HL-60 (cell line): ENCODE data around the gene SHISAL2B.
A peak's percentile ranks its signal among the peaks of the same experiment; 100 is the strongest.

Source experiments
- DNase-seq, 2 experiments: peaks; one replicate each; pipeline ENCODE4 v3.0.0-alpha.2; 2010 to 2020; ENCODE audit warnings: low read depth in 1 of 2, low spot score in 1 of 2
- H3K27ac ChIP-seq: fragments of 250-450 bp; sonication (Bioruptor Pico); replicated peaks from 2 replicates; pipeline ENCODE4 v1.5.1; 2020; ENCODE audit warnings: mild to moderate bottlenecking, moderate library complexity
- H3K27me3 ChIP-seq: fragments of 250-450 bp; sonication (Bioruptor Pico); 2 replicates; pipeline ENCODE4 v1.5.1; 2021; ENCODE audit warnings: mild to moderate bottlenecking, moderate library complexity; ENCODE audit not compliant: insufficient read depth, poor library complexity, severe bottlenecking
- H3K4me3 ChIP-seq: replicated peaks from 2 replicates; pipeline ENCODE4 v1.5.1; 2011; ENCODE audit warnings: mild to moderate bottlenecking, control low read depth, low read length; ENCODE audit not compliant: insufficient read depth
- CTCF ChIP-seq: IDR thresholded peaks from one replicate; pipeline ENCODE4 v1.5.1; 2011; ENCODE audit warnings: low read length, control low read depth, inconsistent platforms; ENCODE audit not compliant: insufficient read depth
- GABPA ChIP-seq: IDR thresholded peaks from 2 replicates; pipeline ENCODE4 v1.6.1; 2012; ENCODE audit warnings: low read depth
- POLR2AphosphoS5 ChIP-seq: IDR thresholded peaks from 2 replicates; pipeline ENCODE4 v1.6.1; 2012; ENCODE audit warnings: low read depth
- REST ChIP-seq: IDR thresholded peaks from 2 replicates; pipeline ENCODE4 v1.6.1; 2012; ENCODE audit warnings: low read depth; ENCODE audit not compliant: insufficient replicate concordance
- SPI1 ChIP-seq: IDR thresholded peaks from 2 replicates; pipeline ENCODE4 v1.6.1; 2012; ENCODE audit warnings: low read depth, mild to moderate bottlenecking, borderline replicate concordance
- long read RNA-seq: library from polyadenylated mRNA; unstranded; transcript quantifications from one replicate; pipeline ENCODE4 v2.0.0, GENCODE V29; 2020

SHISAL2B gene
- long read RNA-seq: 0 reads

- peak in 1 of 2 experiments; percentile 4 for DNase-seq
- peak within 1 kb of the TSS; percentile 18 for H3K4me3 ChIP-seq
- TF ChIP-seq REST (no peak), GABPA (no peak), SPI1 (no peak), CTCF (no peak), POLR2AphosphoS5 (no peak)
- no peak within 1 kb of the TSS for H3K27ac ChIP-seq
- peaks cover 2% of the 10 kb centered on the region for H3K27me3 ChIP-seq
Measured at GRCh38 chr5:64690417-64691151, at the start of gene SHISAL2B. Gene SHISAL2B, plus strand, starts transcription at chr5:64690503. Its CDS starts 121 bp downstream, at chr5:64690624.

GRCh38 chr5:64644831-64645230 lies 45.5 kb upstream of the SHISAL2B start:
- Histone ChIP-seq H3K4me3 (no peak overlapping the region), H3K27me3 (no peaks in the 10 kb centered on the region), H3K27ac (no peak overlapping the region)
- DNase-seq: no peak
- TF ChIP-seq SPI1: no peak
- TF ChIP-seq REST: no peak
- no peak for TF ChIP-seq GABPA
- no peak for TF ChIP-seq CTCF

GRCh38 chr5:64646169-64646568 lies 44.1 kb upstream of the SHISAL2B start:
- no peak overlapping the region for H3K27ac ChIP-seq
- TF ChIP-seq CTCF: no peak
- TF ChIP-seq GABPA: no peak
- TF ChIP-seq POLR2AphosphoS5: no peak
- no peak for TF ChIP-seq REST
- TF ChIP-seq SPI1: no peak
- no peaks in the 10 kb centered on the region for H3K27me3 ChIP-seq
- no peak overlapping the region for H3K4me3 ChIP-seq
- DNase-seq: no peak
